Gastroesophageal sphincter (tissue), 4 donors: ENCODE measurements around the gene NDFIP1. TPM values are rescaled to one million over a fixed set of nuclear protein-coding genes. Genes with fewer than 3 reads are reported as not detected.

Source experiments
- ATAC-seq: fragments of 150-250 bp; one replicate; pipeline ENCODE4 v1.9.1; 2016; ENCODE audit warnings: mild to moderate bottlenecking, moderate library complexity
- H3K27ac ChIP-seq, 4 donors: fragments of 200-600 bp; sonication (generic) in 3 of 4; 1 replicate in 3 of 4; 2 replicates in 1 of 4; pipeline ENCODE4 v1.5.1; 2016 to 2019
- H3K27me3 ChIP-seq: fragments of 200-600 bp; sonication (generic); one replicate; pipeline ENCODE4 v1.5.1; 2019
- H3K36me3 ChIP-seq, 2 donors: fragments of 200-600 bp; sonication (generic); one replicate each; pipeline ENCODE4 v1.5.1; 2019; ENCODE audit warnings: control low read depth in 1 of 2
- H3K4me1 ChIP-seq, 3 donors: fragments of 200-600 bp; sonication (generic); 1 replicate in 2 of 3; 2 replicates in 1 of 3; pipeline ENCODE4 v1.5.1; 2016 to 2019; ENCODE audit warnings: control low read depth in 2 of 3
- H3K4me3 ChIP-seq, 2 donors: fragments of 200-600 bp; sonication (generic); one replicate each; pipeline ENCODE4 v1.5.1; 2019; ENCODE audit warnings: mild to moderate bottlenecking in 1 of 2, moderate library complexity in 1 of 2
- H3K9me3 ChIP-seq, 3 donors: fragments of 200-600 bp; sonication (generic); one replicate each; pipeline ENCODE4 v1.5.1; 2017 to 2019; ENCODE audit warnings: control low read depth in 2 of 3
- CTCF ChIP-seq, 4 experiments: fragments of 200-600 bp in 2 of 4; fragments of 450-650 bp in 2 of 4; sonication (generic) in 1 of 4; IDR thresholded peaks; one replicate each; pipeline ENCODE4 v1.5.1; 2017 to 2019; ENCODE audit warnings: antibody characterized with exemption in 4 of 4, mild to moderate bottlenecking in 2 of 4, moderate library complexity in 2 of 4
- EP300 ChIP-seq: sonication (generic); formaldehyde crosslinking; IDR thresholded peaks from one replicate; pipeline ENCODE4 v1.6.1; 2017; ENCODE audit warnings: antibody characterized with exemption, mild to moderate bottlenecking
- POLR2A ChIP-seq, 2 donors: fragments of 450-650 bp; IDR thresholded peaks; one replicate each; pipeline ENCODE4 v1.6.1; 2017; ENCODE audit warnings: antibody characterized with exemption in 2 of 2, mild to moderate bottlenecking in 2 of 2, moderate library complexity in 1 of 2
- POLR2AphosphoS5 ChIP-seq: sonication (generic); formaldehyde crosslinking; IDR thresholded peaks from one replicate; pipeline ENCODE4 v1.6.1; 2017; ENCODE audit warnings: antibody characterized with exemption
- WGBS, 2 donors: methylation state at CpG; one replicate each; pipeline ENCODE4 v1.1.5; 2018; ENCODE audit warnings: low coverage in 1 of 2; 5-methylcytosine and 5-hydroxymethylcytosine counted together
- total RNA-seq, 4 donors: library from RNA; depleted of rRNA; stranded (reverse); fragments of >200 nt; gene quantifications; one replicate each; pipeline ENCODE4 v1.1.0, GENCODE V29; 2016

Gene NDFIP1
- total RNA-seq, 4 donors from 2014 or later: 62.4 to 86.7 (median 81.6) TPM

DNA sequence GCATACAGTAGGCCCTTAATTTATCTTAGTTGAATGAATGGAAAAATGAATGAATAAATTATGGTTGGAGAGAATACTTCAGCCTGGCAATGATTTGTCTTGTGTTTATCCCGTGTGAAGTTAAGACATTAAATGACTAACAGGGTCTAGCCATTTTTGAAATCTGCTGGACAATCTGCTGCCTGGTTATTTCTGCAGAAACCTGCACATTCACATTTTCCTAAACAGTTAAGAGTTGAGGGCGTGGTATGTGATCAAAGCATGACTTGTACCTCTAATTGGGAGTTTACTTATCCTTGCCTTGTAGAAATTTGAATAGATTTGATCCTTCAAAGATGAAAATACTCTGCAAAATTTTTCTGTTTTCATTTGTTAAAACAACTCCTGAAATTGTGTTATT is 34.6 kb upstream of the NDFIP1 start:
- ATAC-seq: no peak
- no peak for TF ChIP-seq CTCF (IDR thresholded peaks at IDR 0.05)
- TF ChIP-seq POLR2A (IDR thresholded peaks at IDR 0.05): no peak
- TF ChIP-seq POLR2AphosphoS5: no peak
- TF ChIP-seq EP300: no peak
- 75 to 85% methylated on average over 2 of the region's 2 CpGs for WGBS, 2 donors

DNA sequence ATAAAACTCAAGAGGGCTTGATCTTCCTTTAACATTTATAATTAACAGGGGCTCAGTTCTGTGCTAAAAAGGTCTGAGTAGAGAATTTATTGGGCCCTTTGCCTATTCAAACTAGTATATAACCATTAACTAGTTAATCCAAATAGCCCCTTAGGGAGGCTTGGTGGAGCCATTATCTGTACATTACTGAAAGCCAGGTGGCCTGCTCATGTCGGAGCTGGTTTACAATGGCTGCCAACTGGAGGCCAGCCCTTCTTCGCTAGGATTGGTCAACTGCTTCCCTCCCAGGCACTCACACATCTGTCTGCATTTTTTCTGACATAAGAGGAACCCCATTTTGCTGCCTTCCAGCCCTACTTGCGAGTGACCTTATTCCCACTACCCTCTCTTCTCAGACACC is 30.4 kb upstream of the NDFIP1 start:
- Histone ChIP-seq H3K27me3 (no peaks in the 10 kb centered on the region), H3K36me3 (no peaks in the 10 kb centered on the region), H3K27ac (no peak overlapping the region), H3K4me1 (no peaks in the 10 kb centered on the region), H3K4me3 (no peak overlapping the region), H3K9me3 (no peaks in the 10 kb centered on the region)
- WGBS, 2 donors: 83% methylated on average over 2 of the region's 3 CpGs; no CpG with 5 or more reads in 1 of the 2 donors
- no peak for ATAC-seq
- no peak for TF ChIP-seq CTCF (IDR thresholded peaks at IDR 0.05)
- TF ChIP-seq EP300: no peak
- TF ChIP-seq POLR2A (IDR thresholded peaks at IDR 0.05): no peak
- no peak for TF ChIP-seq POLR2AphosphoS5

More for the DNA sequence above, 34.6 kb upstream of the NDFIP1 start:
- H3K27ac ChIP-seq: no peak overlapping the region
- H3K27me3 ChIP-seq: no peaks in the 10 kb centered on the region
- no peaks in the 10 kb centered on the region for H3K4me1 ChIP-seq
- no peaks in the 10 kb centered on the region for H3K36me3 ChIP-seq
- no peaks in the 10 kb centered on the region for H3K9me3 ChIP-seq
- H3K4me3 ChIP-seq: no peak overlapping the region

GRCh38 chr5:142078706-142079105 is 29.9 kb upstream of the NDFIP1 start:
- TF ChIP-seq POLR2AphosphoS5 (no peak), POLR2A (IDR thresholded peaks at IDR 0.05) (no peak), EP300 (no peak), CTCF (IDR thresholded peaks at IDR 0.05) (no peak)
- no peak overlapping the region for H3K4me3 ChIP-seq
- no peaks in the 10 kb centered on the region for H3K27me3 ChIP-seq
- no peaks in the 10 kb centered on the region for H3K36me3 ChIP-seq
- no peak for ATAC-seq
- no peak overlapping the region for H3K27ac ChIP-seq
- no peaks in the 10 kb centered on the region for H3K9me3 ChIP-seq
- no peaks in the 10 kb centered on the region for H3K4me1 ChIP-seq
- 67 to 100% methylated on average over 1 of the region's 1 CpG for whole genome bisulfite sequencing, 2 donors

GRCh38 chr5:142079306-142079721 is 29.3 kb upstream of the NDFIP1 start:
- TF ChIP-seq EP300: no peak
- TF ChIP-seq POLR2AphosphoS5: no peak
- no peak for TF ChIP-seq CTCF (IDR thresholded peaks at IDR 0.05)
- no peak for TF ChIP-seq POLR2A (IDR thresholded peaks at IDR 0.05)
- 54 to 79% methylated on average over 3 of the region's 6 CpGs for WGBS, 2 donors
- H3K9me3 ChIP-seq: no peaks in the 10 kb centered on the region
- H3K4me1 ChIP-seq: no peaks in the 10 kb centered on the region
- no peaks in the 10 kb centered on the region for H3K36me3 ChIP-seq
- H3K4me3 ChIP-seq: no peak overlapping the region
- H3K27ac ChIP-seq: no peak overlapping the region
- no peaks in the 10 kb centered on the region for H3K27me3 ChIP-seq
- ATAC-seq: no peak

DNA sequence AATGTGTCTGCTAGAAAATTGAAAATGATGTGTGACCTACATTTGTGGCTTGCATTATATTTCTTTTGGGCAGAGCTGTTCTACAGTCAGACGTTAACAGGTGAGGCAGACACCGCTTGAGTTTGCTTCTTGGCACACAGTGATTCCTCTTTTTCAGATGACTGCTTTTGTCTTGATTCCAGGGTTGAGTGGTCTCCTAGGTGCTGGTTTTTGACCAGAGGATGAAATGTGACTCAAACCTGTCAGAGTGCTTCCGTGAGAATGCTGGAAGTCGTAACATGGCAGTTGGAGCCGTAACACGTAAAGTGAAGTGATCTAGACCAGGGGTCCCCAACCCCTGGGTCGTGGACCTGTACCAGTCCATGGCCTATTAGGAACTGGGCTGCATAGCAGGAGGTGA is 28.3 kb upstream of the NDFIP1 start:
- Histone ChIP-seq H3K9me3 (no peaks in the 10 kb centered on the region), H3K27me3 (no peaks in the 10 kb centered on the region), H3K27ac (no peak overlapping the region), H3K4me1 (no peaks in the 10 kb centered on the region), H3K36me3 (no peaks in the 10 kb centered on the region), H3K4me3 (no peak overlapping the region)
- WGBS, 2 donors: 83 to 87% methylated on average over 3 to 6 of the region's 7 CpGs
- ATAC-seq: no peak
- TF ChIP-seq EP300: no peak
- TF ChIP-seq POLR2AphosphoS5: no peak
- no peak for TF ChIP-seq POLR2A (IDR thresholded peaks at IDR 0.05)
- no peak for TF ChIP-seq CTCF (IDR thresholded peaks at IDR 0.05)
